A549 (cell line): ENCODE data around the gene MNS1. TPM values are rescaled to one million over a fixed set of nuclear protein-coding genes. Genes with fewer than 3 reads are reported as not detected.

Experiments
- ATAC-seq, 2 experiments: fragments of 200-7000 bp in 1 of 2; fragments of >200 bp in 1 of 2; cut with Nextera tagmentation in 1 of 2; cut with Tn5 transposase in 1 of 2; 3 replicates each; pipeline versions ENCODE4 v1.8.0 to v1.9.1; 2018 to 2020; ENCODE audit warnings: mild to moderate bottlenecking in 1 of 2, moderate library complexity in 1 of 2
- CTCF ChIA-PET: fragments of 300-600 bp; sonication (Branson Sonifier 250); formaldehyde crosslinking; extraction: SDS; loops from one replicate; lab custom pipeline; 2021; ENCODE audit warnings: antibody characterized with exemption, inconsistent platforms; lab: Yijun Ruan, JAX
- POLR2A ChIA-PET: fragments of 350-600 bp; formaldehyde crosslinking; extraction: SDS; loops from one replicate; lab custom pipeline; 2021; ENCODE audit warnings: antibody characterized with exemption, inconsistent platforms; lab: Yijun Ruan, JAX
- DNase-seq, 2 experiments: peaks; one replicate each; pipeline versions ENCODE4 v3.0.0 to v3.0.0-alpha.2; 2011 to 2016; ENCODE audit warnings: low read depth in 1 of 2, low spot score in 1 of 2
- FAIRE-seq: peaks from 2 replicates; lab custom pipeline; 2011; peaks lifted over from hg19 to GRCh38; lab: Jason Lieb, UNC
- H3K27ac ChIP-seq, 2 experiments: fragments of >200 bp; sonication (Bioruptor Twin); formaldehyde crosslinking; 3 replicates each; pipeline ENCODE4 v1.5.1; 2016 to 2017
- H3K4me1 ChIP-seq: fragments of >200 bp; sonication (Bioruptor Twin); formaldehyde crosslinking; 3 replicates; pipeline ENCODE4 v1.6.1; 2016
- H3K4me2 ChIP-seq: fragments of >200 bp; sonication (Bioruptor Twin); formaldehyde crosslinking; 3 replicates; pipeline ENCODE4 v1.6.1; 2016
- H3K4me3 ChIP-seq: fragments of >200 bp; sonication (Bioruptor Twin); formaldehyde crosslinking; 3 replicates; pipeline ENCODE4 v1.5.1; 2016
- H3K9me3 ChIP-seq: fragments of >200 bp; sonication (Bioruptor Twin); formaldehyde crosslinking; 3 replicates; pipeline ENCODE4 v1.6.1; 2016
- BHLHE40 ChIP-seq: IDR thresholded peaks from 2 replicates; pipeline ENCODE4 v1.6.1; 2012; ENCODE audit warnings: low read depth, low read length, inconsistent platforms
- CBX2 ChIP-seq: fragments of 200-600 bp; sonication (generic); IDR thresholded peaks from 2 replicates; pipeline ENCODE4 v1.6.1; 2016; ENCODE audit warnings: low read depth, mild to moderate bottlenecking, borderline replicate concordance
- CBX8 ChIP-seq: fragments of 200-600 bp; sonication (generic); IDR thresholded peaks from 2 replicates; pipeline ENCODE4 v1.6.1; 2016
- CEBPB ChIP-seq, 2 experiments: fragments of >200 bp in 1 of 2; sonication (Bioruptor Twin) in 1 of 2; formaldehyde crosslinking in 1 of 2; IDR thresholded peaks; 2 replicates each; pipeline ENCODE4 v1.6.1; 2012 to 2016
- CTCF ChIP-seq: fragments of >200 bp; sonication (Bioruptor Twin); formaldehyde crosslinking; IDR thresholded peaks from 3 replicates; pipeline ENCODE4 v1.5.1; 2016
- EHF ChIP-seq: fragments of 250-450 bp; sonication (Bioruptor Pico); IDR thresholded peaks from 2 replicates; pipeline ENCODE4 v1.5.0; 2020; ENCODE audit warnings: mild to moderate bottlenecking
- EHMT2 ChIP-seq: fragments of 200-600 bp; sonication (generic); IDR thresholded peaks from 2 replicates; pipeline ENCODE4 v1.6.1; 2016; ENCODE audit warnings: antibody characterized with exemption, low read depth, mild to moderate bottlenecking, moderate library complexity
- EP300 ChIP-seq, 2 experiments: fragments of >200 bp; sonication (Bioruptor Twin); formaldehyde crosslinking; IDR thresholded peaks; 2 replicates in 1 of 2; 3 replicates in 1 of 2; pipeline ENCODE4 v1.6.1; 2016 to 2017
- ESRRA ChIP-seq: fragments of 150-350 bp; IDR thresholded peaks from 2 replicates; pipeline ENCODE4 v1.6.1; 2014; ENCODE audit warnings: mild to moderate bottlenecking, low read length, borderline replicate concordance
- FOSB ChIP-seq: fragments of 250-450 bp; sonication (Bioruptor Pico); IDR thresholded peaks from 2 replicates; pipeline ENCODE4 v1.5.0; 2020; ENCODE audit warnings: mild to moderate bottlenecking, moderate library complexity
- GATA3 ChIP-seq: IDR thresholded peaks from 2 replicates; pipeline ENCODE4 v1.6.1; 2012; ENCODE audit warnings: borderline replicate concordance
- HEYL ChIP-seq: fragments of 250-450 bp; sonication (Bioruptor Pico); IDR thresholded peaks from 2 replicates; pipeline ENCODE4 v1.8.0; 2021; ENCODE audit warnings: mild to moderate bottlenecking, moderate library complexity
- HOXB5 ChIP-seq: fragments of 250-450 bp; sonication (Bioruptor Pico); IDR thresholded peaks from 2 replicates; pipeline ENCODE4 v1.5.0; 2020; ENCODE audit warnings: mild to moderate bottlenecking, moderate library complexity
- JUN ChIP-seq, 2 experiments: fragments of >200 bp; sonication (Bioruptor Twin); formaldehyde crosslinking; IDR thresholded peaks; 2 replicates in 1 of 2; 3 replicates in 1 of 2; pipeline ENCODE4 v1.6.1; 2016 to 2017
- KDM5A ChIP-seq: fragments of 200-600 bp; sonication (generic); IDR thresholded peaks from 2 replicates; pipeline ENCODE4 v1.6.1; 2016; ENCODE audit warnings: antibody characterized with exemption, mild to moderate bottlenecking
- MAFK ChIP-seq: fragments of 450-650 bp; IDR thresholded peaks from 2 replicates; pipeline ENCODE4 v1.6.1; 2014; ENCODE audit not compliant: partially characterized antibody
- MAZ ChIP-seq: fragments of 150-350 bp; IDR thresholded peaks from 2 replicates; pipeline ENCODE4 v1.6.1; 2014; ENCODE audit warnings: antibody characterized with exemption, low read depth, low read length, borderline replicate concordance
- MYC ChIP-seq: IDR thresholded peaks from 2 replicates; pipeline ENCODE4 v1.6.1; 2012; ENCODE audit warnings: mild to moderate bottlenecking, inconsistent platforms, low read length, improper control_type of control experiment, borderline replicate concordance
- NFE2L2 ChIP-seq: fragments of 150-350 bp; conservative IDR thresholded peaks from 2 replicates; pipeline ENCODE4 v1.6.1; 2014; ENCODE audit warnings: low read length
- NR3C1 ChIP-seq: fragments of >200 bp; sonication (Bioruptor Twin); formaldehyde crosslinking; IDR thresholded peaks from 3 replicates; pipeline ENCODE4 v1.6.1; 2017
- RAD21 ChIP-seq, 2 experiments: fragments of >200 bp in 1 of 2; sonication (Bioruptor Twin) in 1 of 2; formaldehyde crosslinking in 1 of 2; IDR thresholded peaks in 1 of 2; conservative IDR thresholded peaks in 1 of 2; 2 replicates in 1 of 2; 3 replicates in 1 of 2; pipeline ENCODE4 v1.6.1; 2012 to 2018; ENCODE audit warnings: inconsistent platforms in 1 of 2
- RCOR1 ChIP-seq: fragments of 150-350 bp; IDR thresholded peaks from 2 replicates; pipeline ENCODE4 v1.6.1; 2014; ENCODE audit warnings: antibody characterized with exemption, low read length, low read depth
- SMC3 ChIP-seq: fragments of >200 bp; sonication (Bioruptor Twin); formaldehyde crosslinking; IDR thresholded peaks from 3 replicates; pipeline ENCODE4 v1.6.1; 2018; ENCODE audit warnings: inconsistent platforms
- ZFP36 ChIP-seq: fragments of 450-650 bp; IDR thresholded peaks from 2 replicates; pipeline ENCODE4 v1.6.1; 2014; ENCODE audit warnings: borderline replicate concordance; ENCODE audit not compliant: partially characterized antibody
- WGBS: methylation state at CpG from one replicate; pipeline ENCODE4 v1.1.6; 2017; ENCODE audit errors: missing lambda C conversion rate; 5-methylcytosine and 5-hydroxymethylcytosine counted together
- polyA plus RNA-seq, 4 experiments: library from polyadenylated mRNA; depleted of rRNA in 3 of 4; stranded (reverse); fragments of >200 nt; fragmentation: RNase III in 1 of 4; extraction: RNeasy Plus Mini Kit Qiagen cat#74134 plus additional on column Dnase treatment in 1 of 4; gene quantifications; 2 replicates in 3 of 4; 3 replicates in 1 of 4; pipeline ENCODE4 v1.2.3, GENCODE V29; 2011 to 2017
- TF ChIP-seq, protein P1 (sequence below): IDR thresholded peaks from 2 replicates; pipeline ENCODE4 v1.6.1; 2012

Gene MNS1
- polyA plus RNA-seq, 2 of the 4 experiments (the other 2 are of a cell fraction) = 4.4 to 5.2 TPM

GRCh38 chr15:56440214-56440770, 24.6 kb downstream of the MNS1 start:
- DNase-seq = no peak
- FAIRE-seq = peak; percentile 18
- H3K4me2 ChIP-seq = no peak overlapping the region
- H3K27ac ChIP-seq = no peak overlapping the region
- ChIA-PET CTCF (interaction anchor here (0.8 to 1.1 kb wide), 4 partner anchors 14 to 195 kb away, joined by 3 to 4 read pairs (median 4); no protein-coding TSS in a partner anchor), POLR2A (no interaction called here)
- no peaks in the 10 kb centered on the region for H3K9me3 ChIP-seq
- H3K4me1 ChIP-seq = no peaks in the 10 kb centered on the region
- 98% methylated on average over 1 of the region's 1 CpG for WGBS
- H3K4me3 ChIP-seq = no peak overlapping the region
- TF ChIP-seq MYC = no peak
- no peak for TF ChIP-seq MAFK
- TF ChIP-seq EP300 (IDR thresholded peaks at IDR 0.05) = no peak
- TF ChIP-seq CEBPB (IDR thresholded peaks at IDR 0.05) = no peak
- ATAC-seq = no peak

- Histone ChIP-seq H3K27ac (no peak overlapping the region), H3K4me2 (no peak overlapping the region), H3K9me3 (no peaks in the 10 kb centered on the region), H3K4me3 (no peak overlapping the region)
- POLR2A ChIA-PET = no interaction called here
- CTCF ChIA-PET = interaction anchor here (1.3 kb wide), 1 partner anchor 187 kb away, joined by 3 read pairs; no protein-coding TSS in a partner anchor
- no peak for TF ChIP-seq EHMT2
- no peak for TF ChIP-seq EHF
- no peak for TF ChIP-seq NR3C1
- no peak for TF ChIP-seq HOXB5
- no peak for TF ChIP-seq GATA3
- no peak for TF ChIP-seq ESRRA
- TF ChIP-seq ZFP36 = no peak
- no peak for TF ChIP-seq RCOR1
- TF ChIP-seq SMC3 = no peak
- no peak for TF ChIP-seq MAZ
- TF ChIP-seq HEYL (CRISPR knock-in tag) = no peak
- TF ChIP-seq BHLHE40 = no peak
- no peak for TF ChIP-seq KDM5A
- TF ChIP-seq MYC = no peak
- TF ChIP-seq FOSB = no peak
- no peak for TF ChIP-seq JUN (IDR thresholded peaks at IDR 0.05)
- TF ChIP-seq, protein P1, sequence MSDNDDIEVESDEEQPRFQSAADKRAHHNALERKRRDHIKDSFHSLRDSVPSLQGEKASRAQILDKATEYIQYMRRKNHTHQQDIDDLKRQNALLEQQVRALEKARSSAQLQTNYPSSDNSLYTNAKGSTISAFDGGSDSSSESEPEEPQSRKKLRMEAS = no peak
- TF ChIP-seq, all 56 proteins: peak for 0
- FAIRE-seq (no peak), DNase-seq (no peak), ATAC-seq (no peak)
- WGBS = 85% methylated on average over 5 of the region's 5 CpGs
- H3K4me1 ChIP-seq = no peaks in the 10 kb centered on the region
Observed at GRCh38 chr15:56432304-56432703, 32.6 kb downstream of the MNS1 start.

- POLR2A ChIA-PET = no interaction called here
- H3K27ac ChIP-seq = no peak overlapping the region
- H3K4me3 ChIP-seq = no peak overlapping the region
- no peaks in the 10 kb centered on the region for H3K4me1 ChIP-seq
- ATAC-seq (peak; percentile 76; a peak in 5 of 6 replicates), DNase-seq (peak; percentile 45 to 47), FAIRE-seq (peak; percentile 99)
- TF ChIP-seq MAZ (no peak), CBX2 (no peak), CTCF (peak; percentile 80), BHLHE40 (no peak), RAD21 (conservative IDR thresholded peaks at IDR 0.05 in 1 of 2, IDR thresholded peaks at IDR 0.05 in 1 of 2) (peak; percentile 82 to 83), SMC3 (peak; percentile 54), NFE2L2 (no peak), CBX8 (no peak)
- CTCF ChIA-PET = interaction anchor here (0.5 to 7.2 kb wide), 22 partner anchors 9 to 790 kb away, joined by 3 to 45 read pairs (median 4); no protein-coding TSS in a partner anchor
- under 1% methylated on average over 2 of the region's 2 CpGs for WGBS
- H3K4me2 ChIP-seq = no peak overlapping the region
- H3K9me3 ChIP-seq = no peaks in the 10 kb centered on the region
Observed at GRCh38 chr15:56428821-56429458, 36.0 kb downstream of the MNS1 start.
